Measurements from ENCODE around the gene LAMTOR4. TPM values are rescaled to one million over a fixed set of nuclear protein-coding genes. Genes with fewer than 3 reads are reported as not detected.
A peak's percentile ranks its signal among the peaks of the same experiment; 100 is the strongest.

LAMTOR4 gene
- total and polyA plus RNA-seq, 2 of the 13 experiments (the other 11 are each of a cell fraction or from before 2014, with no cell fraction given) = 115 to 118 TPM

DNA sequence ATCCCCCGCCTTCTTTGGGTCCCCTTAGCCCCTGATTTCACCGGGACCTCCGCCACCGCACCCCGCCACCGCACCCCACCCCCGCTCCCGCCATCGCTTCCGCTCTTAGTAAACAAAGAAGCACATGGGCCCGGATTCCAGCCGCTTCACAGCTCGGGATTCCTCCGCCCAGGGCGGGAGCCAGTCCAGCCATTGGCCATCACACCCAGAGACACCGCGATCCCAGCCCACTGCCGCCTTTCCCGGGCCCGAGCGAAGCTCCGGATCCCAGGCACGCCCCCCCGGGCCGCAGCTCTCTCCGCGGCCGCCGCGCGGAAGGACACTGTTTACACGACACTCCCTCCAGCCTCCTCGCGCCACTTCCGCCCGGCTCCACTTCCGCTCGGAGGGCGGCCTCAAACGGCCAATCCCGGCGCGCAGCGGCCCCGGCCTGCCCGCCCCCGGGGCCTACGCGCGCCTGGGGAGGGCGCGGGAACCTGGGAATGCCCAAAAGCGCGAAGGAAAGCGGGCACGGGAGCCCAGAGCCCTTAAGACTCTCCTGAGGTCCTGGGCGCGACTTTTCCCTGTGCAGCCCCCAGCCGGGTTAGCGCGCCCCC lies 48.2 kb upstream of the LAMTOR4 start (continued):
- no peak for TF ChIP-seq HNRNPL (IDR thresholded peaks at IDR 0.05; ENCODE audit: low read depth, low read length)
- no peak for TF ChIP-seq ZNF570 (CRISPR knock-in tag; IDR thresholded peaks at IDR 0.05; ENCODE audit: borderline replicate concordance)
- TF ChIP-seq IRF2 (CRISPR knock-in tag; IDR thresholded peaks at IDR 0.05) = peak; percentile 72
- no peak for TF ChIP-seq MAFK (conservative IDR thresholded peaks at IDR 0.05 in 1 of 2, IDR thresholded peaks at IDR 0.05 in 1 of 2; ENCODE audit: low read length in 2 of 2)
- TF ChIP-seq, protein P1, sequence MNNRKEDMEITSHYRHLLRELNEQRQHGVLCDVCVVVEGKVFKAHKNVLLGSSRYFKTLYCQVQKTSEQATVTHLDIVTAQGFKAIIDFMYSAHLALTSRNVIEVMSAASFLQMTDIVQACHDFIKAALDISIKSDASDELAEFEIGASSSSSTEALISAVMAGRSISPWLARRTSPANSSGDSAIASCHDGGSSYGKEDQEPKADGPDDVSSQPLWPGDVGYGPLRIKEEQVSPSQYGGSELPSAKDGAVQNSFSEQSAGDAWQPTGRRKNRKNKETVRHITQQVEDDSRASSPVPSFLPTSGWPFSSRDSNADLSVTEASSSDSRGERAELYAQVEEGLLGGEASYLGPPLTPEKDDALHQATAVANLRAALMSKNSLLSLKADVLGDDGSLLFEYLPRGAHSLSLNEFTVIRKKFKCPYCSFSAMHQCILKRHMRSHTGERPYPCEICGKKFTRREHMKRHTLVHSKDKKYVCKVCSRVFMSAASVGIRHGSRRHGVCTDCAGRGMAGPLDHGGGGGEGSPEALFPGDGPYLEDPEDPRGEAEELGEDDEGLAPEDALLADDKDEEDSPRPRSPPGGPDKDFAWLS (CRISPR knock-in tag; IDR thresholded peaks at IDR 0.05; ENCODE audit: borderline replicate concordance) = no peak
- TF ChIP-seq MAX (IDR thresholded peaks at IDR 0.05) = peak; percentile 99
- TF ChIP-seq MED13 (CRISPR knock-in tag; IDR thresholded peaks at IDR 0.05) = no peak; the same call in 1 of the 2 replicates
- TF ChIP-seq THAP9 (CRISPR knock-in tag; IDR thresholded peaks at IDR 0.05; ENCODE audit: borderline replicate concordance) = peak; percentile 27; the same call in 1 of the 2 replicates
- peak; percentile 71; the same call in 1 of the 2 replicates for TF ChIP-seq ZNF343 (CRISPR knock-in tag; IDR thresholded peaks at IDR 0.05)
- TF ChIP-seq HNF4A (CRISPR knock-in tag; IDR thresholded peaks at IDR 0.05) = no peak
- no peak for TF ChIP-seq ZNF10 (CRISPR knock-in tag; IDR thresholded peaks at IDR 0.05; ENCODE audit: borderline replicate concordance, low read depth)
- TF ChIP-seq, protein P2, sequence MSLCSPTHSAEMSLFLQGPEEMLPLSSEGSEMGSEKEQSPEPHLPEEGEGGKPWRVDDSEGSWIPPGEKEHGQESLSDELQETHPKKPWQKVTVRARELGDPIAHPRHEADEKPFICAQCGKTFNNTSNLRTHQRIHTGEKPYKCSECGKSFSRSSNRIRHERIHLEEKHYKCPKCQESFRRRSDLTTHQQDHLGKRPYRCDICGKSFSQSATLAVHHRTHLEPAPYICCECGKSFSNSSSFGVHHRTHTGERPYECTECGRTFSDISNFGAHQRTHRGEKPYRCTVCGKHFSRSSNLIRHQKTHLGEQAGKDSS (CRISPR knock-in tag; IDR thresholded peaks at IDR 0.05; ENCODE audit: borderline replicate concordance, low read depth) = no peak; the same call in 1 of the 2 replicates
- peak; percentile 95 for TF ChIP-seq YEATS2 (CRISPR knock-in tag; IDR thresholded peaks at IDR 0.05; ENCODE audit: borderline replicate concordance)
- TF ChIP-seq ZNF235 (CRISPR knock-in tag; IDR thresholded peaks at IDR 0.05; ENCODE audit: borderline replicate concordance) = no peak
- TF ChIP-seq ZNF296 (CRISPR knock-in tag; conservative IDR thresholded peaks at IDR 0.05) = no peak
- TF ChIP-seq ZBTB20 (CRISPR knock-in tag; IDR thresholded peaks at IDR 0.05; ENCODE audit: borderline replicate concordance, low read depth) = peak; percentile 51; the same call in 1 of the 2 replicates
- no peak for TF ChIP-seq RERE (CRISPR knock-in tag; IDR thresholded peaks at IDR 0.05; ENCODE audit: low read depth)
- no peak for TF ChIP-seq ZNF232 (CRISPR knock-in tag; IDR thresholded peaks at IDR 0.05; ENCODE audit: borderline replicate concordance)
